Natural killer cell treated with Interleukin-12 subunit alpha and Interleukin-12 subunit beta and Interleukin-15 and Interleukin-18, amount 100 ng/mL, for 72 hours (primary cell): Measurements from ENCODE around the gene ZIC5. TPM values are rescaled to one million over a fixed set of nuclear protein-coding genes. Genes with fewer than 3 reads are reported as not detected.

Experiments used
- ATAC-seq, 2 donors: fragments of 150-1000 bp; cut with Tn5 transposase in 1 of 2; sonication (Bioruptor Pico), chemical (Tn5 transposase) in 1 of 2; 2 replicates each; pipeline ENCODE4 v1.10.0; 2021
- DNase-seq: peaks from one replicate; pipeline ENCODE4 v3.0.0; 2022; ENCODE audit warnings: low spot score
- H3K27ac Mint-ChIP-seq, 2 donors: 1 replicate in 1 of 2; 2 replicates in 1 of 2; pipeline ENCODE4 v1.8.0; 2022; ENCODE audit warnings: mixed read lengths in 2 of 2, mild to moderate bottlenecking in 1 of 2, moderate library complexity in 1 of 2
- H3K27me3 Mint-ChIP-seq, 2 donors: 1 replicate in 1 of 2; 2 replicates in 1 of 2; pipeline ENCODE4 v1.8.0; 2022; ENCODE audit warnings: mixed read lengths in 2 of 2
- H3K36me3 Mint-ChIP-seq: one replicate; pipeline ENCODE4 v1.8.0; 2022; ENCODE audit warnings: mixed read lengths
- H3K4me1 Mint-ChIP-seq, 2 donors: 1 replicate in 1 of 2; 2 replicates in 1 of 2; pipeline ENCODE4 v1.8.0; 2022; ENCODE audit warnings: low read depth in 2 of 2, mixed read lengths in 2 of 2, mild to moderate bottlenecking in 1 of 2
- H3K4me3 Mint-ChIP-seq: one replicate; pipeline ENCODE4 v1.8.0; 2022; ENCODE audit warnings: mixed read lengths
- H3K9me3 Mint-ChIP-seq: 2 replicates; pipeline ENCODE4 v1.8.0; 2022; ENCODE audit warnings: mixed read lengths
- total RNA-seq, 2 donors: library from RNA; stranded (reverse); gene quantifications; one replicate each; pipeline ENCODE4 v1.2.3, GENCODE V29; 2022

Gene ZIC5
- total RNA-seq, 2 donors from 2014 or later, result not detected

GRCh38 chr13:99967869-99968520, 3.6 kb downstream of the ZIC5 start:
- peaks cover 46 to 64% of the 10 kb centered on the region in 2 donors for H3K27me3 Mint-ChIP-seq
- DNase-seq, result no peak
- peaks cover 19 to 20% of the 10 kb centered on the region in 2 donors for H3K4me1 Mint-ChIP-seq
- H3K36me3 Mint-ChIP-seq, result peaks cover 12% of the 10 kb centered on the region
- peak overlapping the region; percentile 48 for H3K4me3 Mint-ChIP-seq
- ATAC-seq, result no peak
- H3K27ac Mint-ChIP-seq, result peak overlapping the region; percentile 2 to 16
- no peaks in the 10 kb centered on the region for H3K9me3 Mint-ChIP-seq

- Mint-ChIP-seq H3K4me1 (peaks cover 19 to 20% of the 10 kb centered on the region in 2 donors), H3K9me3 (no peaks in the 10 kb centered on the region), H3K4me3 (peak overlapping the region; percentile 48), H3K27me3 (peaks cover 49 to 62% of the 10 kb centered on the region in 2 donors), H3K36me3 (peaks cover 10% of the 10 kb centered on the region), H3K27ac (peak overlapping the region; percentile 2 to 16)
- DNase-seq (no peak), ATAC-seq (no peak)
Observed at GRCh38 chr13:99967498-99967868, 4.1 kb downstream of the ZIC5 start.

GRCh38 chr13:99966064-99966805, 5.3 kb downstream of the ZIC5 start:
- ATAC-seq, result no peak
- peaks cover 16 to 19% of the 10 kb centered on the region in 2 donors for H3K4me1 Mint-ChIP-seq
- no peaks in the 10 kb centered on the region for H3K9me3 Mint-ChIP-seq
- peaks cover 47 to 67% of the 10 kb centered on the region in 2 donors for H3K27me3 Mint-ChIP-seq
- H3K36me3 Mint-ChIP-seq, result peaks cover 6% of the 10 kb centered on the region
- no peak overlapping the region for H3K4me3 Mint-ChIP-seq
- DNase-seq, result no peak
- H3K27ac Mint-ChIP-seq, result no peak overlapping the region

DNA sequence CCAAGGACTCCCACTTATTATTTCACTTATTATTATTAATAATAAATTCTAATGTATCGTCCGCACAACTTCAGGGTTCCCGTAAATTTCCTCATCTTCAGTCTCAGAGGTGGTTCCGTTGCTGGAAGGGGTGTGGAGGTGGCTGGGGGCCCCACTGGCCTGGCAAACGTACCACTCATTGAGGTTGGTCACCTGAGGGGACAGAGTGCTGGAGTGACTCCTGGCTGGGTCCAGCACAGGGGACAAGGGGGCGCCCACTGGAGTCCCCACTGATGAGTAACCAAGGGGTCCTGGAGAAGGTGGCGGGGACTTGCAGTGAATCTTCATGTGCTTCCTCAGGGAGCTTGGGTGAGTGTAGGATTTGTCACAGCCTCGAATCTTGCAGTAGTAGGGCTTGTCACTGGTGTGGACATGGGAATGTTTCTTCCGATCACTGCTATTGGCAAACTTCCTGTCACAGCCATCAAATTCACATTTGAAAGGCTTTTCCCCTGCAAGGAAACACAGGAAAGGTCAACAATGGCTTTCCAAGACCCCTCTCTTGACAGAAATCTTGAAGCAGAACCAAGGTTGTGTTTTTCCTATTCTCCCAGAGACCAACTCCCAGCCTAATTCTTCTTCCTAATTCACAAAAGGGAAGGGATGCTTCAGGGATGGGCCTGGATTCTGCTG, 6.1 kb downstream of the ZIC5 start:
- no peak overlapping the region for H3K4me3 Mint-ChIP-seq

GRCh38 chr13:99963816-99964339, 7.7 kb downstream of the ZIC5 start:
- no peak for DNase-seq
- Mint-ChIP-seq H3K36me3 (peaks cover 6% of the 10 kb centered on the region), H3K27me3 (peaks cover 51 to 74% of the 10 kb centered on the region in 2 donors), H3K4me1 (peaks cover 8 to 9% of the 10 kb centered on the region in 2 donors), H3K27ac (no peak overlapping the region), H3K9me3 (no peaks in the 10 kb centered on the region), H3K4me3 (no peak overlapping the region)
- no peak for ATAC-seq

More for the DNA sequence above, 6.1 kb downstream of the ZIC5 start:
- peaks cover 51 to 75% of the 10 kb centered on the region in 2 donors for H3K27me3 Mint-ChIP-seq
- no peak overlapping the region for H3K27ac Mint-ChIP-seq
- H3K4me1 Mint-ChIP-seq, result peaks cover 16 to 19% of the 10 kb centered on the region in 2 donors
- peaks cover 6% of the 10 kb centered on the region for H3K36me3 Mint-ChIP-seq
- H3K9me3 Mint-ChIP-seq, result no peaks in the 10 kb centered on the region
- no peak for ATAC-seq
- no peak for DNase-seq

DNA sequence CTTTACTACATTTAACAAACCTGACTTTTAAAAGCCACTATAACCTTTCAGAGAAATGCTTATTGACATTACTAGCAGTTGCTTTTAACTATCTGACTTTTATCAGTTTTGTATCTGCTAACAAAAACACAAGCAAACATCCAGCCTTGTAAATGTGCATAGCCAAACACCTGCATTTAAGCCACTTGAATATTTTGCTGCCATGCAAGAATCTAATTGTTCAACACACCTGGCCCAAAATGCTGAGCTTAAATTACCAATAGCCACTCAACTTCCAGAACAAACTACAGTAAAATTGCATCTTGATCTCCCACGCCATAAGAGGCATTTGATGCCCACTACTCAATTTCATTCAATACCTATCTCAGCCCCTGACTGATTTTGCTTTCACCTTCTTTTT, 9.3 kb downstream of the ZIC5 start:
- DNase-seq (no peak), ATAC-seq (no peak)
- H3K27ac Mint-ChIP-seq, result no peak overlapping the region
- no peaks in the 10 kb centered on the region for H3K9me3 Mint-ChIP-seq
- H3K27me3 Mint-ChIP-seq, result peaks cover 54 to 75% of the 10 kb centered on the region in 2 donors
- H3K36me3 Mint-ChIP-seq, result peaks cover under 1% of the 10 kb centered on the region
- H3K4me1 Mint-ChIP-seq, result peaks cover under 1 to 4% of the 10 kb centered on the region in 2 donors
- H3K4me3 Mint-ChIP-seq, result no peak overlapping the region

GRCh38 chr13:99961636-99962035, 9.9 kb downstream of the ZIC5 start:
- no peaks in the 10 kb centered on the region for H3K9me3 Mint-ChIP-seq
- H3K36me3 Mint-ChIP-seq, result no peaks in the 10 kb centered on the region
- H3K27me3 Mint-ChIP-seq, result peaks cover 51 to 74% of the 10 kb centered on the region in 2 donors
- H3K4me3 Mint-ChIP-seq, result no peak overlapping the region
- DNase-seq (no peak), ATAC-seq (no peak)
- peaks cover 0 to 4% of the 10 kb centered on the region in 2 donors for H3K4me1 Mint-ChIP-seq
- H3K27ac Mint-ChIP-seq, result no peak overlapping the region

GRCh38 chr13:99960663-99961311, 10.8 kb downstream of the ZIC5 start:
- Mint-ChIP-seq H3K27me3 (peaks cover 48 to 73% of the 10 kb centered on the region in 2 donors), H3K4me1 (peaks cover 0 to 6% of the 10 kb centered on the region in 2 donors), H3K36me3 (no peaks in the 10 kb centered on the region), H3K4me3 (peak overlapping the region; percentile 42), H3K9me3 (no peaks in the 10 kb centered on the region), H3K27ac (no peak overlapping the region)
- DNase-seq, result no peak
- ATAC-seq, result no peak

DNA sequence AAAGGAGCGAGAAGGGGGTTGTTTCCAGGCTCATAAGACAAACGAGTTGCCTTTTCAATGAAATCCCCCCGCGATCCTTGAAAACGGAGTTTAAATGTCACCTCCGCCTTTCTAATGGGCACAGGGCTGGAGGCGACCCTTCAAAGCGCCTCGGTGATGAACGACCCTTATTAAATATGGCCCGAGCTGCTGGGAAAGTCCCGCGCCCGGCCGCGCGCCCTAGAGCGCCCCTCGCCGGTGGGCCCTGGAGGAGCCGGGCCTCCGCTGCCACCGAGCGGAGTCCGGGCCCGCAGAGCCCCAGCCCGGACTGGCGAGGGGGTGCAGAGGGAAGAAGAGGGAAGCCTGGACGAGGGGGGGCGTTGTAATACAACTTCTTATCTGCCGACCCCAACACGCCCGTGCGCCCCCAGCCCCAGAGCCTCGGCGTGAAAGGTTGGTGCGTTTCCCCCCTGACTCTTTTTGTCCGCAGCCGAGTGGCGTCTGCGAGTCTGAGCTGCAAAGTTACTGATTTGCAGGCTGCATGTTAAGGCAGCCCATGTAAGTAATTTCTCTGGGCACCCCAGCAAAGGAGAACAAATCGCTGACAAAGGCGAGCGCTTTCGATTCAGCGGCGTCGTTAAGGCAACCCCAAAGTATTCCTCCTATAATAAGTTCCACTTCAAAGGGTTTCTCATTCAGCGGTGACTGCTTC, 11.9 kb downstream of the ZIC5 start:
- Mint-ChIP-seq H3K4me3 (no peak overlapping the region), H3K27ac (no peak overlapping the region)
- no peak for DNase-seq

DNA sequence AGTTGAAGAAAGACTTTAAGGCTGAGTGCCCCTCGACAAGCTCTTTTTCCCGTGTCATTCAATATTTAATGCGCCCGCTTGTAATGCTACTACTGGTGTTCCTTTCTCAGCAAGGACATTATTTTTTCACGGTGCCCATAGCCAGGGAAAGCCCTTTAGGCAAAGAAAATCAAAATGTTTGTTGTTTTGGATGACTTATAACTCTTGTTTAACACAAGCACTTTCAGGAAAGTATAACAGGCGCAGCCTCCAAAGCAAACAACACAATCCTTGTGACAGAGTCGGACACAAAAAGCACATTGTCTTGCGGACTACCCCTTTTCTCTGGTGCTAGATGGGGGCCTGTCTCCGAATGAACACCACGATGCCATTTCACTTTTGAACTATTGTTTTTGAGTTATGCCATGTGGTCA, 12.4 kb downstream of the ZIC5 start:
- DNase-seq (no peak), ATAC-seq (no peak)
- Mint-ChIP-seq H3K27ac (no peak overlapping the region), H3K27me3 (peaks cover 47 to 65% of the 10 kb centered on the region in 2 donors), H3K4me1 (peaks cover 0 to 6% of the 10 kb centered on the region in 2 donors), H3K36me3 (no peaks in the 10 kb centered on the region), H3K4me3 (no peak overlapping the region), H3K9me3 (no peaks in the 10 kb centered on the region)

More for the DNA sequence above, 11.9 kb downstream of the ZIC5 start:
- ATAC-seq, result no peak
- no peaks in the 10 kb centered on the region for H3K36me3 Mint-ChIP-seq
- peaks cover 49 to 67% of the 10 kb centered on the region in 2 donors for H3K27me3 Mint-ChIP-seq
- peaks cover 0 to 6% of the 10 kb centered on the region in 2 donors for H3K4me1 Mint-ChIP-seq
- no peaks in the 10 kb centered on the region for H3K9me3 Mint-ChIP-seq

GRCh38 chr13:99958406-99959126, 13.0 kb downstream of the ZIC5 start:
- DNase-seq, result no peak
- Mint-ChIP-seq H3K36me3 (no peaks in the 10 kb centered on the region), H3K4me1 (peaks cover 0 to 6% of the 10 kb centered on the region in 2 donors), H3K9me3 (no peaks in the 10 kb centered on the region), H3K27me3 (peaks cover 49 to 65% of the 10 kb centered on the region in 2 donors), H3K27ac (no peak overlapping the region), H3K4me3 (no peak overlapping the region)
- no peak for ATAC-seq

GRCh38 chr13:99956473-99957349, 14.9 kb downstream of the ZIC5 start:
- ATAC-seq (no peak), DNase-seq (no peak)
- Mint-ChIP-seq H3K27ac (no peak overlapping the region), H3K9me3 (no peaks in the 10 kb centered on the region), H3K36me3 (no peaks in the 10 kb centered on the region), H3K4me1 (peaks cover 0 to 6% of the 10 kb centered on the region in 2 donors), H3K27me3 (peaks cover 50 to 59% of the 10 kb centered on the region in 2 donors), H3K4me3 (peak overlapping the region; percentile 42)
